GM12873 (cell line): ENCODE results near the gene DTX3.
A peak's percentile ranks its signal among the peaks of the same experiment; 100 is the strongest.

Source experiments
- CTCF ChIP-seq: IDR thresholded peaks from 2 replicates; pipeline ENCODE4 v1.5.1; 2012; ENCODE audit warnings: low read depth, mild to moderate bottlenecking, moderate library complexity, low read length, control low read depth; ENCODE audit not compliant: insufficient read depth; ENCODE audit errors: missing control alignments

The DTX3 gene

GRCh38 chr12:57625261-57626032, 20.8 kb downstream of the DTX3 start:
- TF ChIP-seq CTCF, result no peak

GRCh38 chr12:57626111-57626920, 21.7 kb downstream of the DTX3 start:
- TF ChIP-seq CTCF, result no peak

GRCh38 chr12:57626921-57627445, 22.4 kb downstream of the DTX3 start:
- no peak for TF ChIP-seq CTCF

- TF ChIP-seq CTCF, result peak; percentile 42
Measured at GRCh38 chr12:57627501-57628279, 23.1 kb downstream of the DTX3 start.

GRCh38 chr12:57628280-57629191, 23.9 kb downstream of the DTX3 start:
- TF ChIP-seq CTCF, result no peak

- no peak for TF ChIP-seq CTCF
Measured at GRCh38 chr12:57629897-57630471, 25.4 kb downstream of the DTX3 start.
